HG02943 (cell line): ENCODE results near the gene DPEP1.
"Not testable (repeated sequence)": the region's sequence is repeated elsewhere in the genome, so short reads cannot be mapped to it uniquely, and the experiment has no call there.

Experiments used
- ATAC-seq: cut with Tn5 transposase; IDR thresholded peaks from one replicate; pipeline ENCODE4 v1.9.1; 2021; ENCODE audit warnings: mild to moderate bottlenecking, low read depth, moderate library complexity; ENCODE audit not compliant: unreplicated experiment

The DPEP1 gene

GRCh38 chr16:89613231-89613953 is at the start of gene DPEP1:
TSS of gene DPEP1 (plus strand) at chr16:89613642. CDS start at chr16:89630411, 16,769 bp downstream.
- ATAC-seq, result no peak

DNA sequence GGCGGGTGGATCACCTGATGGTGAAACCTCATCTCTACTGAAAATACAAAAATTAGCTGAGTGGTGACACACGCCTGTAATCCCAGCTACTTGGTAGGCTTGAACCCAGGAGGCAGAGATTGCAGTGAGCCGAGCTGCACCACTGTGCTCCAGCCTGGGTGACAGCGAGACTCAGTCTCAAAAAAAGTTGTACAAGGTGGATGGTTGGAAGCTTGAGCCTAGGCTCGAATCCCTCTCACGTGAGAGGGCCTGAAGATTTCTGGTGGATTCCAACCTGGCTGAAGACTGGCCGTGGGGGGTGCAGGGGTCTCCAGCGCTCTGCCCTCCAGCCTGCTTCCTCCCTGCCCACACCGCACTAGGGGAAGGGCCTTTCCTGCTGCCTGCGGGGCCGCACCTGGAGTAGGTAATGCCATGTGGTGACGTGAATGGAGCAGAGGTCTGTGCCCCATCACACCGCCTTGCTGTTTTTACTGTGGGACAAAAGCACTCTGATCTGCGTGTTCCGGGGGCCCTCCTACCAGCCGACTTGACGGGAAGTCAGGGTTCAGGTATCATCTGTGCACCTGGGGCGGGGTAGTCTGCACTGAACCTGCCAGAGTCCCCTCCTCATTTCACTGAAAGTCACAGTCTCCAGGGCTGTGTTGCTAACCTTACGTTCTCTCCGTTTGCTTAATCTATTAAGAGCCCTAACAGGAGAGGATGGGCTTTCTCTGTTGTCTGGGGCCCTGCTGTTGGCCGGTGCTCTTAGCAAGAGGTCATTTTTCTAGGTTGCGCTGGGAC is 48.8 kb upstream of the DPEP1 start:
- no peak for ATAC-seq

- no peak for ATAC-seq
Observed at GRCh38 chr16:89565256-89565505, 48.3 kb upstream of the DPEP1 start.

- ATAC-seq, result no peak
Observed at GRCh38 chr16:89565506-89566372, 47.7 kb upstream of the DPEP1 start.

DNA sequence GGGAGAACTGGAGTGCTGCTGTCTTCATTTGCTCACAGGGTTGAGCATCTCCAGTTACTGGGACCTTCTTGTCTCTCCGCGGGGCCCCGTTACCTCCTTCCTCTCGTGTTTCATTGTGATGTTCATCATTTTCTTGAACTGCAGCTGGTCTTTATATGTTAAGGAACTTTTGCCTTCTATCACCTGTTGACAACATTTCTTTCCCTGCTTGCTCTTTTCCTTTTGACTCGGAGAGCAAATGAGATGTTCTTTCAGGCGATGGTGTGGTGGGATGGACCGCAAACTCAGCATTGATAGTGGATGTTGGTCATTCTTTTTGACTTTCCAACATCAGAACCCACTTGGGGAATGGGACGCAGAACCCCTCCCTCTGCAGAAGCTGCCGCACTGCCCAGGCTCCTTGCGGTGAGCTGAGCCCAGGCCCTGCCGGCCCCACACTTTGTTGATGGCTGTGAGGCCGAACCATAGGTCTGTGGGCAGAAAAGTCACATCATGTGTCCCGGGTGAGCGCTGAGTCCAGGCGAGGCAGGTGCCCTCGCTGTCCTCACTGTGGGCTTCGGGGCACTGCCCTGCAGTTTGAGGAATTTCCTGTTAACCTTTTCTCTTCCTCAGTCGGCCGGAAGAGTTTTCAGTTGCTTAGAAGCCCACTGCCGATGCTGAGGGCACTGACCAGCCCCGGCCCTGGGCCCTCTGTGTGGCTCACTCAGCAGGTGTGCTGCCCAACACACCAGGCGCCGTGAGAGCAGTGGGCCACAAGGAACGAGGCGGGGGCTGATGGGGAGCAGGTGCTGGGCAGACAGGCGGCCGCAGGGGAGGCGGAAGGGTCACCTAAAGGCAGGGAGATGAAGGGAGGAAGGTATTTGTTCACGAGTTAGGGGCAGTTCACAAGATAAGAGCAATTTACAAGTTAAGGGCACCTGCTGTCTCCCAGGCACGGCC is 45.5 kb upstream of the DPEP1 start:
- no peak for ATAC-seq

DNA sequence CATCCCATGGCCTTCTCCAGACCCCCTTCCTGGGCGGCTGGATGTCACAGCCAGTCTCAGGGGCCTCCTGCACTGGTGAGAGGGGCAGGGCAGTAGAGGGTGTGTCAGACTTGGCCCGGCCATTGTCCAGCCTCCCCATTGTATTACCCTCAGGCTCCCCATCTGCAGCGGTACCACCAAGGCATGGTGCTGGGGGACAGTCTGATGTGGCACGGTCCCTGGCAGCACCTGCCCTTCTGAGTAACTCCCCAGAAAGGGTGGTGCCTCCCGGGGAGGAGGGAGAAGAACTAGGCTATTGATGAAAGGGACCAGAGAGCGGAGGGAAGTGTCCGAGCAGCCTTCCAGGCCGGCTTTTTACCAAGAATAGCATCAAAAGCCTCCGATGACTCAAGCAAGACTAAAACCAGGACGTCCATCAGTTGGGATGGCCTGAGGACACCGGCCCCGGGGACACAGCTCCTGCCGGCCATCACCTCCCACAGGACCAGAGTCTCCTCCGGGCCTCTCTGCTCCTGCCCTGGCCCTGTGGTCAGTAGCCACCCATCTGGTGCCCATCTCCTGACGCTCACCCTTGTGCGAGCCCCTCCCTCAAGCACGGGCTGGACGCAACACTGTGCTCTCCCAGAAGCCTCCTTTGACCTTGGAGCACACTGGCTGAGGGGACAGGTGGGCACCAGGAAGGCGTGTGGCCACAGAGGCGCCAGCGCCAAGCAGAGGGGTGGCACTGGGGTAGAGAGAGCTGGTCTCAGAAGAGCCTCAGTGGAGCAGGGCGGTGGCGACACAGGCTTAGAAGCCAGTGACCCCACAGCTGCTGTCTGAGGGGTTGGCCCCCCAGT is 43.7 kb upstream of the DPEP1 start:
- ATAC-seq, result no peak

DNA sequence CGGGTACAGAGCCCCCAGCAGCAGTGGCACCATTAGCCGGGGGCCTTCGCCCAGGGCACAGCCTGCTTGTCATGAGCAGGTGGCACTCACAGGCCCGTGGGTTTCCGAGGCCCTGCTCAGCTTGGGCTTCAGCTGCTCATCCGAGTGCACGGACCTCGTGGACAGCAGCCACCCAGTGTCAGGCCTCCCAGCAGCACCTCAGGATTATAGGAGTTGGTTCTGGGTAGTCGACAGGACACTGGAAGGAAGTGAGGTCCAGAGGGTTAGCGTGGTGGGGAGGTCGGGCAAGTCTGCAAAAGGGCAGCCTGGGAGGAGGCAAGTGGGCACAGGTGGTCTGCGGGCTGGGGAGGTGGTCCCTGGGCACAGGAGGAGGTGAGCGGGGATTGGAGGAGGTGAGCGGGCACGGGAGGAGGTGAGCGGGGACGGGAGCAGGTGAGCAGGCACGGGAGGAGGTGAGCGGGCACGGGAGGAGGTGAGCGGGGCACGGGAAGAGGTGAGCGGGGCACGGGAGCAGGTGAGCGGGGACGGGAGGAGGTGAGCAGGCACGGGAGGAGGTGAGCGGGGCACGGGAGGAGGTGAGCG is 43.0 kb upstream of the DPEP1 start:
- ATAC-seq, result no peak

- not testable (repeated sequence) for ATAC-seq
Observed at GRCh38 chr16:89570983-89571598, 42.4 kb upstream of the DPEP1 start.

DNA sequence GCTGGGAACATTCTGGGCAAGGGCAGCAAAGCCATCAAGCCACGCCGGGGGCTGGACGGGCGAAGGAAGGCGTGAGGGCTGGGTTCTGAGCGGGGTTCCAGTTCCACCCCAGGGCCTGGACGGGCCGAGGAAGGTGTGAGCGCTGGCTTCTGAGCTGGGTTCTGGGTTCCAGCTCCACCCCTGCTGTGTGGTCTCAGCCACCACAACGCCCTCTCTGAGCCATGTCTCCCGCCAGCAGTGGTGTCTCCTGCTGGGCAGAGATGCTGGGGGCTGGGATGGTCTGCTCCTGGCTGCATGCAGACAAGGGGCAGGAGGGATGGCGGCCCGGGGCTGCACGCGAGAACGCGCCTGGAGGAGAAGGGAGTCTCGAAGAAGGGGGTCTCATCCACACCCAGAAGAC is 41.8 kb upstream of the DPEP1 start:
- ATAC-seq, result no peak

- ATAC-seq, result no peak
Observed at GRCh38 chr16:89572073-89572484, 41.4 kb upstream of the DPEP1 start.

DNA sequence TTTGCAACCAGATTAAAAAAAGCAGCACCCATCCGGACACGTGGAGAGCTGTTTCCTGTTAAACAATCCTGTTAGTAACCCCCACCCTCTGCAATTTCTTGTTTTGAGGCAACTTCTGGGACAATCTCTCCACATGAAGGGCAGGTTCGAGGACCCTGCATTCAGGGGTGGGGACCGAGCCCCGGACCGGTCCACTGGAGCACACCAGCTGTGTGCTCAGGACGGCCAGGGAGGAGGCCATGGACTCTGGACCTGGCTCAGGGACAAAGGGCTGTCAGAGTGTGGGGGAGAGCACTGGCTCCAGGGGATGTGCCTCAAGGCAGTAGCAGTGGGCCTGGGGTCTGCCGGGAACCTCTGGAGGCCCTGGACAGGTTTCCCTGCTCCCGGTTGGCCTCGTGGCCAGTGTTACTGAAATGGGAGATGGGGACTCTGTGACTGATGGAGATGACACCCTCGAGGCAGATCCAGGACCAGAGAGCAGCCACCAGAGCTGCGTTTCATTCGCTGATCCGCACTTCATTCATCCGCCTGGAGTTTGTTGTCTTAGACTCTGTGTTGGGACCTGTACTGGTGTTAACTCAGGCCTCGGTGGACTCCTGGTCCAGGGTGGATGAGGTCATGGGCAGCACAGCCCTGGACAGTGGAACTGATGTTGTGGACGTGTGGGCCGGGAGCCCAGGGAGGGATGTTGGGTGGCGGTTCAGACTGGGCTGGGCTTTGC is 40.8 kb upstream of the DPEP1 start:
- no peak for ATAC-seq

- ATAC-seq, result no peak
Observed at GRCh38 chr16:89573826-89574680, 39.4 kb upstream of the DPEP1 start.

- no peak for ATAC-seq
Observed at GRCh38 chr16:89574681-89575246, 38.7 kb upstream of the DPEP1 start.

GRCh38 chr16:89575247-89576152 is 37.9 kb upstream of the DPEP1 start, which contains the start of gene CPNE7:
TSS of gene CPNE7 (plus strand) at chr16:89575758. CDS start at chr16:89575898, 140 bp downstream.
- ATAC-seq, result no peak
